ENCODE measurements around the gene SCNN1B.

GRCh38 chr16:23304620-23305019 lies 2.5 kb downstream of the SCNN1B start:
- TF ChIP-seq CTCF (conservative IDR thresholded peaks at IDR 0.05 in 1 of 2, IDR thresholded peaks at IDR 0.05 in 1 of 2; ENCODE audit: low read depth in 1 of 2, low read length in 2 of 2) (no peak), EZH2 (IDR thresholded peaks at IDR 0.05; ENCODE audit: low read length, missing control alignments) (no peak)
